GM12878 (cell line): ENCODE data around the gene MRRF.

ENCODE experiments used
- CHD1 ChIP-seq: IDR thresholded peaks from 2 replicates; pipeline ENCODE4 v1.6.1; 2012; ENCODE audit warnings: low read depth, low read length, improper control_type of control experiment
- CHD2 ChIP-seq: IDR thresholded peaks from 2 replicates; pipeline ENCODE4 v1.6.1; 2011; ENCODE audit warnings: low read depth, low read length, improper control_type of control experiment, borderline replicate concordance
- CTCF ChIP-seq, 3 experiments: IDR thresholded peaks in 2 of 3; conservative IDR thresholded peaks in 1 of 3; 2 replicates each; pipeline ENCODE4 v1.5.1; 2011; ENCODE audit warnings: low read depth in 3 of 3, low read length in 3 of 3, mild to moderate bottlenecking in 3 of 3, control low read depth in 2 of 3, moderate library complexity in 2 of 3, inconsistent platforms in 1 of 3, mixed read lengths in 1 of 3; ENCODE audit not compliant: control insufficient read depth in 2 of 3, insufficient read depth in 1 of 3; ENCODE audit errors: extremely low read depth in 1 of 3
- EP300 ChIP-seq, 2 experiments: fragments of 150-350 bp in 1 of 2; IDR thresholded peaks; 2 replicates each; pipeline ENCODE4 v1.6.1; 2011 to 2012; ENCODE audit warnings: low read depth in 2 of 2, low read length in 2 of 2, borderline replicate concordance in 1 of 2, improper control_type of control experiment in 1 of 2, inconsistent platforms in 1 of 2; ENCODE audit not compliant: control insufficient read depth in 1 of 2
- EZH2 ChIP-seq: IDR thresholded peaks from 2 replicates; pipeline ENCODE4 v1.6.1; 2012; ENCODE audit warnings: low read depth, mild to moderate bottlenecking, control low read depth, inconsistent platforms, low read length, borderline replicate concordance; ENCODE audit not compliant: control insufficient read depth
- GABPA ChIP-seq: IDR thresholded peaks from 2 replicates; pipeline ENCODE4 v1.6.1; 2014; ENCODE audit warnings: antibody characterized with exemption, low read depth, mild to moderate bottlenecking, inconsistent platforms
- JUNB ChIP-seq: IDR thresholded peaks from 2 replicates; pipeline ENCODE4 v1.6.1; 2016; ENCODE audit warnings: antibody characterized with exemption, mild to moderate bottlenecking
- KDM1A ChIP-seq: fragments of 200-600 bp; sonication (generic); IDR thresholded peaks from 2 replicates; pipeline ENCODE4 v1.6.1; 2016; ENCODE audit warnings: borderline replicate concordance
- KLF5 ChIP-seq: fragments of 450-650 bp; IDR thresholded peaks from 2 replicates; pipeline ENCODE4 v1.6.1; 2014; ENCODE audit warnings: mild to moderate bottlenecking; ENCODE audit not compliant: partially characterized antibody
- SIN3A ChIP-seq: IDR thresholded peaks from 2 replicates; pipeline ENCODE4 v1.6.1; 2012; ENCODE audit warnings: low read depth, low read length, improper control_type of control experiment
- TAF1 ChIP-seq: IDR thresholded peaks from 2 replicates; pipeline ENCODE4 v1.6.1; 2011; ENCODE audit warnings: mild to moderate bottlenecking, low read depth, low read length, borderline replicate concordance
- YY1 ChIP-seq: IDR thresholded peaks from 2 replicates; pipeline ENCODE4 v1.6.1; 2011; ENCODE audit warnings: low read depth, mild to moderate bottlenecking, low read length
- TF ChIP-seq, protein P1 (sequence below): fragments of 450-650 bp; IDR thresholded peaks from 2 replicates; pipeline ENCODE4 v1.6.1; 2016; ENCODE audit warnings: mild to moderate bottlenecking

DNA sequence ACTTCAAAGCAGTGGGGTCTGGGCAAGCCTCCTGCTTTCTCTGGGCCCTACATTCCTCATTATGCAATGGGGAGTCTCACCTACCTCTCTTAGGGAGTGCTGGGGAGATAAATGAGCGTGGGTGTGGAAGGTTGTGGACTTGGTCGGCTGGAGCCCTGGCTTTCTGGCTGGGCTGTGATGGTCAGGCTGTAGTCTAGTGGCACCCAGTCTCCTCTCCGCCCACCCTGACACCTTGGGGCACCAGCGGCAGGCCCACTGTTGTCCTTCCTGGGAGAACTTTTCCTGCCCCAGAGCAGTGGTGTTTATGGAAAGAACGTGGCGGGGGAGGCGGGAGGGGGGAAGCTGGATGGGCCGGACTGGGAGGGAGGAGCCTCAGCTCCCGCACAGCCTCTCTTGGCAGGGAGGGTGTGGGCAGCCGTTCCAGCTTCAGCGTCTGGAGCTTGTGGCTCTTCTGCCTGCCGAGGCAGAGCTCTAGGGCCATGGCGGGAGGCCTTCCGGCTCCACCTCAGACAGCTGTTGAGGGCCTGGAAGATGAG is 110.3 kb downstream of the MRRF start:
- TF ChIP-seq, protein P1, sequence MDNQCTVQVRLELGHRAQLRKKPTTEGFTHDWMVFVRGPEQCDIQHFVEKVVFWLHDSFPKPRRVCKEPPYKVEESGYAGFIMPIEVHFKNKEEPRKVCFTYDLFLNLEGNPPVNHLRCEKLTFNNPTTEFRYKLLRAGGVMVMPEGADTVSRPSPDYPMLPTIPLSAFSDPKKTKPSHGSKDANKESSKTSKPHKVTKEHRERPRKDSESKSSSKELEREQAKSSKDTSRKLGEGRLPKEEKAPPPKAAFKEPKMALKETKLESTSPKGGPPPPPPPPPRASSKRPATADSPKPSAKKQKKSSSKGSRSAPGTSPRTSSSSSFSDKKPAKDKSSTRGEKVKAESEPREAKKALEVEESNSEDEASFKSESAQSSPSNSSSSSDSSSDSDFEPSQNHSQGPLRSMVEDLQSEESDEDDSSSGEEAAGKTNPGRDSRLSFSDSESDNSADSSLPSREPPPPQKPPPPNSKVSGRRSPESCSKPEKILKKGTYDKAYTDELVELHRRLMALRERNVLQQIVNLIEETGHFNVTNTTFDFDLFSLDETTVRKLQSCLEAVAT, result no peak
- TF ChIP-seq CHD1 (no peak), EP300 (IDR thresholded peaks at IDR 0.05; ENCODE audit: borderline replicate concordance in 1 of 2, control insufficient read depth in 1 of 2, low read depth in 2 of 2, low read length in 2 of 2) (no peak), SIN3A (no peak), CTCF (IDR thresholded peaks at IDR 0.05 in 2 of 3, conservative IDR thresholded peaks at IDR 0.05 in 1 of 3; ENCODE audit: control insufficient read depth in 2 of 3, extremely low read depth in 1 of 3, insufficient read depth in 1 of 3, low read depth in 3 of 3, low read length in 3 of 3) (no peak), YY1 (no peak), GABPA (no peak), EZH2 (no peak), KDM1A (no peak), KLF5 (no peak), JUNB (no peak), TAF1 (no peak), CHD2 (no peak)
